GM23248 (cell line): ENCODE measurements around the gene GINS3. TPM values are rescaled to one million over a fixed set of nuclear protein-coding genes. Genes with fewer than 3 reads are reported as not detected.
A peak's percentile ranks its signal among the peaks of the same experiment; 100 is the strongest.

Experiments used
- DNase-seq: peaks from one replicate; pipeline ENCODE4 v3.0.0-alpha.2; 2015
- H2AFZ ChIP-seq: fragments of 200-600 bp; sonication (generic); 2 replicates; pipeline ENCODE4 v1.6.1; 2016; ENCODE audit warnings: antibody characterized with exemption
- H3F3A ChIP-seq: fragments of 200-600 bp; sonication (generic); 2 replicates; pipeline ENCODE4 v1.6.1; 2016; ENCODE audit warnings: mild to moderate bottlenecking, antibody characterized with exemption, mixed run types; ENCODE audit not compliant: insufficient read depth
- H3K27ac ChIP-seq: fragments of 200-600 bp; sonication (generic); 2 replicates; pipeline ENCODE4 v1.5.1; 2016; ENCODE audit warnings: mild to moderate bottlenecking
- H3K27me3 ChIP-seq: fragments of 200-600 bp; sonication (generic); replicated peaks from 2 replicates; pipeline ENCODE4 v1.6.1; 2016; ENCODE audit warnings: mild to moderate bottlenecking; ENCODE audit not compliant: insufficient read depth
- H3K36me3 ChIP-seq: fragments of 200-600 bp; sonication (generic); 2 replicates; pipeline ENCODE4 v1.6.1; 2016; ENCODE audit warnings: low read depth, mild to moderate bottlenecking
- H3K4me1 ChIP-seq: fragments of 200-600 bp; sonication (generic); 2 replicates; pipeline ENCODE4 v1.6.1; 2016; ENCODE audit warnings: mild to moderate bottlenecking; ENCODE audit not compliant: insufficient read depth
- H3K4me2 ChIP-seq: fragments of 200-600 bp; sonication (generic); one replicate; pipeline ENCODE4 v1.6.1; 2016; ENCODE audit warnings: mild to moderate bottlenecking; ENCODE audit not compliant: unreplicated experiment
- H3K4me3 ChIP-seq: fragments of 200-600 bp; sonication (generic); 2 replicates; pipeline ENCODE4 v1.5.1; 2016; ENCODE audit warnings: mild to moderate bottlenecking
- H3K79me2 ChIP-seq: fragments of 200-600 bp; sonication (generic); 2 replicates; pipeline ENCODE4 v1.6.1; 2016; ENCODE audit warnings: mild to moderate bottlenecking; ENCODE audit not compliant: insufficient read depth
- H3K9ac ChIP-seq: fragments of 200-600 bp; sonication (generic); 2 replicates; pipeline ENCODE4 v1.6.1; 2016; ENCODE audit warnings: mild to moderate bottlenecking
- H3K9me2 ChIP-seq: fragments of 200-600 bp; sonication (generic); 2 replicates; pipeline ENCODE4 v1.6.1; 2016; ENCODE audit warnings: mixed run types, mild to moderate bottlenecking, moderate library complexity; ENCODE audit not compliant: insufficient read depth
- H3K9me3 ChIP-seq: fragments of 200-600 bp; sonication (generic); one replicate; pipeline ENCODE4 v1.6.1; 2017; ENCODE audit warnings: low read depth
- H4K20me1 ChIP-seq: fragments of 200-600 bp; sonication (generic); 2 replicates; pipeline ENCODE4 v1.6.0; 2016; ENCODE audit not compliant: insufficient read depth
- EZH2 ChIP-seq: fragments of 200-600 bp; sonication (generic); IDR thresholded peaks from 2 replicates; pipeline ENCODE4 v1.6.1; 2018; ENCODE audit warnings: antibody characterized with exemption, mild to moderate bottlenecking; ENCODE audit not compliant: insufficient read depth, poor library complexity, severe bottlenecking
- EZH2phosphoT487 ChIP-seq: fragments of 200-600 bp; sonication (generic); IDR thresholded peaks from 2 replicates; pipeline ENCODE4 v1.6.1; 2018; ENCODE audit warnings: antibody characterized with exemption, moderate library complexity, mild to moderate bottlenecking, low read depth; ENCODE audit not compliant: insufficient read depth
- WGBS, 2 experiments: methylation state at CpG; one replicate each; pipeline ENCODE4 v1.1.6; 2015 to 2017; ENCODE audit warnings: low lambda C conversion rate in 2 of 2, low coverage in 1 of 2; ENCODE audit errors: missing lambda C conversion rate in 2 of 2; 5-methylcytosine and 5-hydroxymethylcytosine counted together
- in situ Hi-C: fragments of 300-500 bp; cut with MboI; formaldehyde crosslinking; loops from 2 replicates; pipeline ENCODE4 v1.15.0; 2020
- polyA plus RNA-seq: library from polyadenylated mRNA; unstranded; fragments of >200 nt; fragmentation: Nextera tagmentation; extraction: Ambion mirVana; gene quantifications from 2 replicates; pipeline ENCODE4 v1.2.1, GENCODE V29; 2016
- total RNA-seq: library from RNA; depleted of rRNA; stranded (reverse); fragments of >200 nt; shearing (Covaris generic); gene quantifications from 2 replicates; pipeline ENCODE4 v1.2.3, GENCODE V29; 2014

Gene GINS3
- total and polyA plus RNA-seq, 2 experiments from 2014 or later, result 2.9 TPM

DNA sequence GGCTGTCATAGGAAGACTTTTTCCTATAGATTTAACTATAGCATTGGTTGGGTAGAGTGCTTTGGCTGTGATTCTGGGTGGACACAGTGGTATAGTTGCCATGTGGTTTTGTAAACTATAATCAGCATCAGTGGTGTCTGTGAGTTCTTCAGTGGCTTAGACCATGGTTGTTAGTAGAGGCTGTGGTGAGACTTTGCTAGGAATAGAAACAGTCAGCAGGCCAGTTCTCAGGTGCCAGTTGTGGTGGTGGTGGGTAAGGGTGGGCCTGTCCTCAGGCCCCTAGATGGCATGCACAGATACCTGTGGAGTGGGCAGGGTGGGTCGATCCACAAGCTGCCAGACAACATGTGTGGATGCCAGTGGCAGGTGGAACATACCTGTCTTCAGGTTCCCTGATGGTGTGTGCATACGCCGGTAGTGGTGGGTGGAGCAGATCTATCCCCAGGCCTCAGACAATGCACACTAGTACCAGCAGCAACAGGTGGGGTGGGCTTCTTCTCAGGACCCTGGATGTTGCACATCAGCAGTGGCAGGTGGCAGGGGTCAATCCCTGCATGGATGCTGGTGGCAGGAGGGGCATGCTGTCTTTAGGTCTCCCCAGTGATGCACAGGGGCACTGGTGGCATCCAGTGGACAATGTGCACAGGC lies 28.4 kb upstream of the GINS3 start:
- no peak overlapping the region for H3K4me3 ChIP-seq
- no peaks in the 10 kb centered on the region for H4K20me1 ChIP-seq
- no peak overlapping the region for H2AFZ ChIP-seq
- no peak overlapping the region for H3K27ac ChIP-seq
- H3K27me3 ChIP-seq, result peaks cover 8% of the 10 kb centered on the region
- H3K9me3 ChIP-seq, result no peaks in the 10 kb centered on the region
- no peaks in the 10 kb centered on the region for H3K79me2 ChIP-seq
- WGBS, 2 experiments, result 40 to 59% methylated on average over 3 of the region's 3 CpGs
- no peak overlapping the region for H3K4me2 ChIP-seq
- no peak overlapping the region for H3K9ac ChIP-seq
- in situ Hi-C loops, result no loop called here
- H3K9me2 ChIP-seq, result no peaks in the 10 kb centered on the region
- DNase-seq, result no peak
- H3K36me3 ChIP-seq, result no peaks in the 10 kb centered on the region
- TF ChIP-seq EZH2 (no peak), EZH2phosphoT487 (no peak)
- peaks cover 6% of the 10 kb centered on the region; the same call in 1 of the 2 replicates for H3K4me1 ChIP-seq
- no peaks in the 10 kb centered on the region for H3F3A ChIP-seq

DNA sequence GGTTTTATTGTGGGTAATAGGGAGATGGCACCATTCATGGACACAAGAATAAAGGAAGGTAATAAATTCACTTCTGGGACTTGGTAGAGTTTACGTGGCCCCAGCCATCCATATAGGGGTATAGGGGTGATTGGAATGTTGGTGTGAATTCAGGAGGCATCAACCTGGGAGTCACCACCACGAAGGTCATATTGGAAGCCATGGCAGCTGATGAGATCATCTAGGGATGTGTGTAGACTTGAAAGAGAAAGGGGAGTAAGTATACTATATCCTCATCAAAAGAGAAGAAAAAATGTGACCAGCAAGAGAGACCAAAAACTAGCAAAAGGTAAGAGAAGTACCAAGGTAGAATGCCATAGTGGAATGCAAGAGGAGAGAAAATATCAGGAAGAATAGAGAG lies 26.6 kb upstream of the GINS3 start:
- Histone ChIP-seq H3K27ac (no peak overlapping the region), H3K4me2 (no peak overlapping the region), H3F3A (no peaks in the 10 kb centered on the region), H3K36me3 (no peaks in the 10 kb centered on the region), H2AFZ (no peak overlapping the region), H3K9me2 (no peaks in the 10 kb centered on the region), H3K4me1 (peaks cover 6% of the 10 kb centered on the region; the same call in 1 of the 2 replicates), H3K9ac (no peak overlapping the region), H4K20me1 (no peaks in the 10 kb centered on the region), H3K79me2 (no peaks in the 10 kb centered on the region), H3K27me3 (peaks cover 15% of the 10 kb centered on the region), H3K9me3 (no peaks in the 10 kb centered on the region), H3K4me3 (no peak overlapping the region)
- WGBS, 2 experiments, result 74 to 79% methylated on average over 2 of the region's 2 CpGs
- in situ Hi-C loops, result no loop called here
- DNase-seq, result no peak
- TF ChIP-seq EZH2phosphoT487 (no peak), EZH2 (no peak)

DNA sequence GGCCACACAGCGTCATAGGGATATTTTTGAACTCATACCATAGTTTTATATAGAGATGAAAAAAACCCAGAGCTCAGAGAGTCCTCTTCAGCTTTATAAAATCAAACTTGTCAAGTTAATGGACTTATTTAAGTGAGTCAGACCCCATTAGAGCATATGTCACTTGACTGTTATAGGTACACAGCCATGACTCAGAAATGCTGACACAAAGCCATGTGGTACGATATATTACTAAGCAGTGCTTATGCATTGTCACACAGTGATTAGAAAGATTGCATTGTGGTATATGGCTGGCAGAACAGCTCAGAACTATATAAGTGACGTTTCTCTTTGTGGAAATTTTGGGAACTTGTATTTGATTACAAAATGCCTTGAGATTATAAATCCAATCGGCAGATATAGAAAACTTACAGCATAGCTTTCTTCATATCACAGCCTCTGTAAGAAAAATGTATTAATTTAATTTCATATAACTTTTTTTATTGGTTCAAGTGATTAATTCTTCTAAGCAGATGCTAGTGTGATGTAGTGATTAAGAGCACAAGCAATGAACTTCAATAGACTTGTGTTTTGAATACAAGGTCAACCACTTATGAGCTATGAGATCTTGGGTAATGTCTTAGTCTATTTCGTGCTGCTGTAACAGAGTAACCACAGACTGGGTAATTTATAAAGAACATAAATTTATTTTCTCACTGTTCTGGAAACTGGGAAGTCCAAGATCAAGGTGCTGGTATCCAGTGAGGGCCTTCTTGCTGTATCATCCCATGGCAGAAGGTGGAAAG lies 25.8 kb upstream of the GINS3 start:
- no peaks in the 10 kb centered on the region for H3K79me2 ChIP-seq

DNA sequence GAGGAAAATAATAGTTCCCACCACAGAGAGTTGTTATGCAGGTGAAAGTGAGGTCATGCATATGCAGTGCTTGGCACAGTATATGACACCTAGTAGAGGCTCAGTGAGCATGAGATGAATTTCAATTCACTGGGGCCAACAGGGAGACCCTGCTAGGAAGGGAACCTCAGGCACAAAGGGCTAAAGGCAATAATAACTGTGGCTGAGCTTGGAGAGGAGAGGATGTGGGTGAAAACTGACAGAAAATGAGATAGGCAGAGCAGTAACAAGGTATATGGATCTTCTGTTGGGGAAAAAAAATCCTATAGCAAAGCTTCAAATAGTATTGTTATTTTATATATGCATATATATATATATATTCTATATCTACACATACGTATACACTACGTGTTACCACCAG lies 25.0 kb upstream of the GINS3 start:
- no peak overlapping the region for H3K27ac ChIP-seq
- WGBS, 2 experiments, result 52 to 58% methylated on average over 2 of the region's 2 CpGs
- no peak overlapping the region for H2AFZ ChIP-seq
- in situ Hi-C loops, result no loop called here
- no peaks in the 10 kb centered on the region for H3F3A ChIP-seq
- no peak overlapping the region for H3K4me2 ChIP-seq
- TF ChIP-seq EZH2phosphoT487 (no peak), EZH2 (no peak)
- no peaks in the 10 kb centered on the region for H4K20me1 ChIP-seq
- peaks cover 17% of the 10 kb centered on the region for H3K27me3 ChIP-seq
- H3K9ac ChIP-seq, result no peak overlapping the region
- peaks cover 6% of the 10 kb centered on the region; the same call in 1 of the 2 replicates for H3K4me1 ChIP-seq
- DNase-seq, result no peak
- H3K9me3 ChIP-seq, result no peaks in the 10 kb centered on the region
- H3K4me3 ChIP-seq, result no peak overlapping the region
- H3K79me2 ChIP-seq, result no peaks in the 10 kb centered on the region
- no peaks in the 10 kb centered on the region for H3K9me2 ChIP-seq
- no peaks in the 10 kb centered on the region for H3K36me3 ChIP-seq

More for the DNA sequence above, 25.8 kb upstream of the GINS3 start:
- TF ChIP-seq EZH2 (no peak), EZH2phosphoT487 (no peak)
- H4K20me1 ChIP-seq, result no peaks in the 10 kb centered on the region
- H3F3A ChIP-seq, result no peaks in the 10 kb centered on the region
- H3K27me3 ChIP-seq, result peaks cover 17% of the 10 kb centered on the region
- H3K9me3 ChIP-seq, result no peaks in the 10 kb centered on the region
- H3K9ac ChIP-seq, result no peak overlapping the region
- H3K4me1 ChIP-seq, result peaks cover 6% of the 10 kb centered on the region; the same call in 1 of the 2 replicates
- H3K4me2 ChIP-seq, result no peak overlapping the region
- peak; percentile 60 for DNase-seq
- H3K27ac ChIP-seq, result no peak overlapping the region
- H3K9me2 ChIP-seq, result no peaks in the 10 kb centered on the region
- 40 to 42% methylated on average over 5 of the region's 5 CpGs for WGBS, 2 experiments
- H3K36me3 ChIP-seq, result no peaks in the 10 kb centered on the region
- no peak overlapping the region for H3K4me3 ChIP-seq
- in situ Hi-C loops, result no loop called here
- no peak overlapping the region for H2AFZ ChIP-seq
